GM18517 (cell line): ENCODE results near the gene CALM1.
"Not testable (repeated sequence)": the region's sequence is repeated elsewhere in the genome, so short reads cannot be mapped to it uniquely, and the experiment has no call there.

Experiments used
- ATAC-seq: cut with Tn5 transposase; IDR thresholded peaks from one replicate; pipeline ENCODE4 v1.9.1; 2021; ENCODE audit warnings: mild to moderate bottlenecking, moderate library complexity; ENCODE audit not compliant: unreplicated experiment

Gene CALM1

DNA sequence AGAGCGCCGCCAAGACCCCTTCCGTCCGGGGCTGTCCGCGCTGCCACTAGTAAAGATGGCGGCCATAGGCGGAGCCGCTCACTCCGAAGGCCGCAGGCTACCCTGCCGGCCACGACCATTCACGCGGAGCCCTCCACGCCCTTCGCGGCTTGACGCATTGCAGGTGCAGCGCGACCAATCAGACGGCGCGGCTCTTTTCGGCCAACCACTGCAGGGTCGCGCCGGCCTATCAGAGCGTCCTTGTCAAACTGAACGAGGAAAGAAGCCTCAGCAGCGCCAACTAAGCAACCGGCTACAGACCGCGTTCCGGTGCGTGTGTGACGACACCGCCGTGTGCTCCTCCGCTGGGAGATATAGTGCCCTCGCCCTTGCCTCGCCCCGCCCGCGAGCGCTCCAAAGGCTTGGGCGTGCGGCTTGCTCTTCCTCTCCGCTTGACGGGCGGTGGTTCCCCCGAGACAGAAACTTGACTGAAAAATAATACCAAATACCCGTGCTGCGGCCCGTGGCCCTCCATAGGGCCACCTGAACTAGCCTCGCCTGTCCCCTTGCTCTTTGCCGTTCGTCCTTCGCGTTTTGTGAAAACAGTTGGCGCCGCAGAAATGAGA, 13.6 kb upstream of the CALM1 start:
- peak; percentile 92 for ATAC-seq

DNA sequence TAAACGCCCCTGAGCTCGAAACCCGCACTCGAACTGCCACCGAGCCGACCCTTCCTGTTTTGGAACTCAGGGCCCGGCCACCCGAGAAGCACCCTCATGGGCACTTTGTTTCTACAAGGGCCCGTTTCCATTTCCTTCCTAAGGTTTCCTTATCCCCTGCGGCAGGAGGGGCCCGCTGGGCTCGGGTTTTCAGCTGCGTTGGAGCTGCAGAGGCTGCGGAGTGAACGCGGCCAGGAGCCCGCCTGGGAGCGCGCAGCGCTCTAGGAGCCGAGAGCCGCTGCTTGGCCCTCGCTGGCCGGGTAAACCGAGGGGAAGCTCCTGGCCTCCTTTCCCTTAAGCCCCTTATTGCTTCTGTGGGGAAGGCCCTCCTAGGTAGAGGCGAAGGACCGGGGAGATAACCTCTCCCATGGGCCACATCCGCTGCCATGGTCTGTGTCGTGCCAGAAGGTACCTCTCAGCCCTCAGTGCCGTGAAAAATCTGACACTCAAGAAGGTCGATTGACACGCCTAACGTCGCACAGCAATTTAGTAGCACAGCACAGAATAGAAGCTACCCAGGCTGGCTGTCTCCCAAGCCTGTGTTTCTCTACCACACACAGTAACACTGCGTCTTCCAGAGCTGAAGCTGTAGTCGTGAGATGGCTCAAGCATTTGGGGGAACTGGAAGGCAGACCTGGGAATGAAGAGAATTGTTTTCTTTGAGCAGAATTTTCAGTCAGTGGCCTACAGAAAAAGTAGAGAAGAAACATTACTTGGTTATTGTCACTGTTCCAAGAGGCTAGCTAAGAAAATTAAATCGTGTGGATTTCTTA, 12.9 kb upstream of the CALM1 start:
- peak; percentile 5 for ATAC-seq

DNA sequence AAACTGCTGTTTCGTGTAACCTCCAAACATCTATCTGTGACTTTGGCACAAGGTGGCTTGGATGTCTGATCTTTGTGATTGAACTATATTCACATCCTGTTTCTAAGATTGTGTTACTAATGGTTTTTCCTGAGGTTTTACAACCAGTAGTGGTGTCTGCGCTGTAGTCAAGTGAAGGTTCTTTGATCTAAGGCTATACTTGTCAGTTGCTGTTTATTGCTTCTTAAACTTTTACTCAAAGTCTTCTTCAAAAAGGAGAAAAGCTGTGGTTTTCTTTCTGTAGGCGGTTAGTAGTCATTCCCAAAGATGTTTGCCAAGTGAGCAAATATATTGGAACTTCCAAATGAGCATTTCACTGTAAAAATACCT, 12.3 kb upstream of the CALM1 start:
- ATAC-seq, result no peak

DNA sequence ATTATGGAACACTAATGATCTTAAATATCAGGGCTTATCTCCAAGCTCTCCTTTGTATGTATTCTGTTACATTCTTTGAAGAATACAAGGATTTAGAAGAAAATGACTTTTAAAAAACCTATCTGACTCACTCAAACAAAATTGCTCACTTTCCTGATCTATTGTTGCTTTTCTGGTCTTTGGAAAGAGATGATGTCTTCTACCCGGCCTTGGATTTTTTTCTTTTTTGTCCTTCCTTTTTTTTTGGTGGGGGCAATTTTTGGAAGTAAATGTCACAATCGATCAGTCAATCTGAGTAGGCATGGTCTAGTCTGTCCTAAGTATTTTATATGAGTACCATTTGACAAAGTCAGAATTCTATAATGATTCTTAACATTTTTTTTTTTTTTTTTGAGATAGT, 10.5 kb upstream of the CALM1 start:
- ATAC-seq, result no peak

DNA sequence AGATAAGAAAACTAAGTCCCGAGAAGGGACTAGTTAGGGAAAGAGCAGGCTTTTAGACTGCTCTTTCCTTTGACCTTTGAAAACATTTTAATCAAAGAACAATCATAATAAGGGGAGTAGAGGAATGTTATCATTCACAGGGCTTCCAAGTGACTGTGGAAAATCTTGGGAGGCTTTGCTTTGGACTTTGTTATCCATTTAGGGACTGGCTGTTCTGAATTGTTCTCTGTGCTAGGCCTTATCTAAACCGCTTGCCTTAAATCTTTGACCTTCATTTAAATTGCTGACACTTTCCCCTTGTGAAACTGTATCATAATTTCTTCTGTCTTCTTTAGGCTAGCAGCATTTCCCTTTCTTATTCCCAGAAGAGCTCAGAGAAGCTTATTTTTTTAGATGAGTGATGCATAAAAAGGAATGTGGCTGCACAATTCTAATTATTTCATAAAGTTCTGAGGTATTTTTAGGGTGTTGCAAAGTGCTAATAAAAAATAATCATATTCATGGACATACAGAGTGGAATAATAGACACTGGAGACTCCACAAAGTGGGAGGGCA, 9.5 kb upstream of the CALM1 start:
- ATAC-seq, result no peak

DNA sequence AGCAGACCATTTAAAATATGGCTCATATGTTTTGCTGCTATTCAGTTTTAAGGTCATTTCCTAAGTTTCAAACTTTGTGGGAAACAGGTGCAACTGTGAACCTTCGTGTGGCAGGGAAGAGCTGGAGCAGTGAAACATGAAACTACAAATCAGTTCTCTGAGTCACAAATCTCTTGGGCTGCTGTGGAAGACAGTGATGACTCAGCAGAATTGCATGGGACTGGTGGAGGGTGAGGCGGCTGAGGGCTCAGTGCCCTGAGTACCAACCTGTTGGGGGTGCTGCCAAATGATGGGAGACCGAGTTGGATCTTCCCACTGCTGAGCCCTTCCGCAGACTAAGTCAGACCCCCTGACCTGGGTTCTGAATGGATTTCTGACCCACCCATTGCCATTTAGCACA, 8.4 kb upstream of the CALM1 start:
- no peak for ATAC-seq

DNA sequence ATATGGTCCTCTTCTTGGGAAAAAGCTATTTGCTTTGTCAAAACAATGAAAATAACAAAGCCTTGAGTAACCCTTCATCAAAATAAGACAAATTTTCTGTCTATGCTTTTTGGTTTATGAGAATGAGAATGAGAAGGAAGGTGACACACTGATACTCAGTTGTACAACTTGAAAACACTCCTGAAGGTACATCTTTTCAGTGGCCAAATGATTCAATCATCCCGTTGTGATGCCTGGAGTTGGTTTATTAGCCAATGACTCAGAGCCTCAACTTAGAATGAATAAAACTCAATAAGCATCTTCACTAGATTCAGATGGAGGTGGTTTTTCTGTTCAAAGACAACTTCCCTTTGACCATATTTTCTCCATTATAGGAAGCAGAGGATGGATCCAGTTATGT, 7.8 kb upstream of the CALM1 start:
- no peak for ATAC-seq

DNA sequence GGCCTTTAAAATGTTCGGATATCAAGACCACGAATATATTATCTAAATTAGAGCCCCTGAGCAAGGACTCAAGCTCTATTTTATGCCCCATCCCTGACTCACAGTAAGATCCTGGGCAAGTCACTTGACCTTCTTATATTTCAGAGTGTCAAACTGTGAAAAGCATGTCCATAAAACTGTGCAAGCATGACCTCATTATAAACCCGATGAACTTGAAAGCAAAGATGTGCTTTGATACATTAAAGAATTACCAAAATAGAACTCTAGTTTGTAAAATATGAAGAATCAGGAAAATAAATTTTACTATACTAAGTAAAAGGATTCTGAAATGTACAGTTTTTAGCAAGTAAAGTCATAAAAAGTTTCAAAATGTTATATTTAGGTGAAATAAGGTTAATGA, 2.9 kb upstream of the CALM1 start:
- no peak for ATAC-seq

DNA sequence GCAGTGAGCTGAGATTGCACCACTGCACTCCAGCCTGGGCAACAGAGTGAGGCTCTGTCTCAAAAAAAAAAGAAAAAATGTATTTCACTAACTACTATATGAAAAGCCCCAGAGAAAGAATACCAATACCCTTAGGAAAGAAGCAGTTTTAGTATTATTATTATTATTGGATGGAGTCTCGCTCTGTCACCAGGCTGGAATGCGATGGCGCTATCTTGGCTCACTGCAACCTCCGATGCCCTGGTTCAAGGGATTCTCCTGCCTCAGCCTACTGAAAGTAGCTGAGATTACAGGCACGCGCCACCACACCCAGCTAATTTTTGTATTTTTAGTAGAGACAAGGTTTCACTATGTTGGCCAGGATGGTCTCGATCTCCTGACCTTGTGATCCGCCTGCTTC, 2.0 kb upstream of the CALM1 start:
- ATAC-seq, result not testable (repeated sequence)

DNA sequence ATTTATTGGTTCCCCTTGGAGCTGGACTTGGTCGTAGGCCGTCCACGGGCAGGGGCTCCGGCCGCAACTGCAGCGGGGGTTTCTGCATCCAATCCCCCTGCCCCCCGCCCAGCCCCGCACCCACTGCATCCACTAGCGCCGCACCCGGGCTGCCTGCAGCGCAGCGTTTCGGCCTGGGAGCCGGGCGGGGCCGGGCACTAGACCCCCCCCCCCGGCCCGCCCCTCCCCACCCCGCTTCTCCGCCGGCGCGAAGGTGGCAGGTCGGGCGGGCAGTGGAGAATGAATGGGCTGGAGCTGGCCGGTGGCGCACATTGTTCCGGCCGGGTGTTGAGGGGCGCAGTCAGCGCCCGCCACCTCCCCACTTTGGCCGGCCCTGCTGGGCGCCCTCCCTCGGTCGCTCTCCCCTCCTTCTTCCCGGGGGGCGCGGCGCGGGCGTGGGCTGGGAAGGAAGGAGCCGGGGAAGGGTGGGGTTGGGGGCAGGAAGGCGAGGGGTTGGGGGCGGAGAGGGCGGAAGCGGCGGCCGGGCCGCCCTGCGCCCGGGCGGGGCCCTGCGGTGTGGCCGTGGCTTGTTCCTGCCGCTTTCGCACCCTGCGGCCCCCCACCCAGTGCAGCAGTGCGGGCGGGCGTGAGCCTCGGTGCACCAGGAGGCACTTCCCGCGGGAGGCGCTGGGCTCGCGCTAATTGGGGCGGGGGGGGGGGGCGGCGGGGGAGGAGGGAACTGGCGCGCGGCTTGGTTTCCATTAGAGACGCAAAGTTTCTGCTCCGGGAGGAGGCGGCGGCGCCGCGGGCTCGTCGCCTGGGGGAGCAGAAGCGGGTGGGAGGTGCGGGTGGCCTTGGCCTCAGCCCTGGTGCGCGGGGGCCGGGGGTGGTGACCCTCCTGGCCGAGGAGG, 841 bp downstream of the CALM1 start:
- ATAC-seq, result peak; percentile 3

DNA sequence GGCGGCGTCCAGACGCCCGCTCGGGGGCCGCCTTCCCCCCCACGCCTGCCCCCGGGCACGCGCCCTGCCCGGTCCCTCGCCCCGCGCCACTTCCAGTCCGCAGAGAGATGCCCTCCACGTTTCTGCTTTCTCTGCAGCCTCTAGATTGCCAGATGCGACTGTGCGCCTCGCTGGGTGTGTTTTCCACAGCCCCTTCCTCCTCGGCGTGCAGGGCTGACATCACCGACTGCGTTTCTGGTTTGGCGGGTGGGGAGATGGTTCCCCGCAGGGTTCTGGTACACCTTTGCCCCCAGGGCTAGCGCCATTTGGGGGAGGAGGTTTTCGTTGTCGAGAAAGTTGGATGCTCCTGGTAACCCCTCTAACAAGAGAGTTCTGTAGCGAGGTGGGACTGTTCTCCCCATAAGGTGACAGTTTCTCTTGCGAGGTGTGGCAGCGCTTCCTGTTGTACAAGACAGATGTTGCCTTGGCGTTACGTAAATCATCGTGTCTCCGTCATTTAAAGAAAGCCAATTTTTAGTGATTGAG, 1.5 kb downstream of the CALM1 start:
- no peak for ATAC-seq

DNA sequence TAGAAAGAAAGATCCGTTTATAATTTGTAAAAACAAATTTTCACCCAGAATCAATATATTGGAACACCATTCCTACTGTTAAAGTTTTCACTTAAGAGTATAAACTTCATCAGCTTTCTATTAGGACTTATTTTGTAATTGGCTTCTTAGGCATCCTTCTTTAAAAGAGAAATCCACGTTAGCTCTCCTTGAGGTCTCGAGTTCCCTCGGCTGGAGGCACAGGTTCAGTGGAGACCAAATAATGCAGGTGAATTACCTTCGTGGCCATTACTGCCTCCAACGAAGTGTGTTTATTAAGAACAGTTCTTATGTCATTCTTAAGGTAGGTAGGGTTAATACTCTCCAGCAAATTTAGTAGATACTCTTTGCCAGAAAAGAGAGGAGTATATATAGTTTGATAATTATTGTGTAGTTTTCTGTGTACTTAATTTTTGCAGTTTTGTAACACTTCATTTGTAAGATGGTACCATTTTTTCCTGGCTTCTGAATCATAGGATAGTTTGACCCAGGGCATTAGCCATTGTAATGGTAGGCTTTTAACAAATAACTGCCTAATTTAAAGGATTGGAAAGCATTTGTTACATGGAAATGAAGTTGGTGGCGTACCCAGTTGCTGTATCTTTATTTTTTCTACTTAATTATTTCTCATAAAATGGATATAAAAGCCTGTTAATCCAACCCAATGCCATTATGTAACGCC, 2.2 kb downstream of the CALM1 start:
- ATAC-seq, result no peak

DNA sequence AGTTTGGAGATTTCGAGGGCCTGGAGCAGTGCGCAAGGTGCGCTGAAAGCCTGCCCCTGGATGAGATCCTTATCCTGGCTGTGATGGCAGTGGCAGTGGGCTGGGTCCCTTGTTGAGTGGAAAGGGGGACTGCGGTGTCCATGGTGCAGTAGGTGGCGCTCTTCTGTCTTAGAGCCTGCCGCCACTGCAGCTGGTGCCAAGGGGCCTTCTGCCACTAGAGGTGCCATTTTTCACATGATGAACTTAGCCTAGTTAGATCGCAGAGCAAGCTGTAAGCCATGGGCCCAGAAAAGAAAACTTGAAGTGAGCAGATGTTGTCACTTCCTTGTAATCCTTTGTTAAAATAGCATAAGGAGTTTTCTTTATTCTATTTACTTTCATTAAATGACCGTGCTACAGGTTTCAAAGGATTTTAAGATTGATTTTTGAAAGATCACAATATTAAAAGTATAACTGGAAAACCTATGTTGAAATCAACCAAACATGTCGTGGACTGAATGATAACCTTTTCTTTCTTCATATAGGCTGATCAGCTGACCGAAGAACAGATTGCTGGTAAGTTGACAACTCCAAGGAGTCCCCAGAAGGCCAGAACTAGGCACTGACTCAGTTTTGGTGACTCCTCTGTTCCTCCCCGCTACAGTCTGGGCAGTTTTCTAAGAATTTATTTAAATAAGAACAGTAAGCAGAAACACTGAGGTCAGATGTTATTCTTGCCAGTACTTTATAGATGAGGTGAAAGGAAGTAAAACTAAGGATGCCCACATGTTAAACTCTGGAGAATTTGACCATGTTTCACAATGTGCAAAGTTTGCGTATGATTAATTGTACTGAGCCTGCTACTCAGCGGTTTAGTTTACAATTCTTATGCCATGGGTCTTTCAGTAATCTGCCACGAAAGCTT, 3.0 kb downstream of the CALM1 start:
- ATAC-seq, result peak; percentile 57

DNA sequence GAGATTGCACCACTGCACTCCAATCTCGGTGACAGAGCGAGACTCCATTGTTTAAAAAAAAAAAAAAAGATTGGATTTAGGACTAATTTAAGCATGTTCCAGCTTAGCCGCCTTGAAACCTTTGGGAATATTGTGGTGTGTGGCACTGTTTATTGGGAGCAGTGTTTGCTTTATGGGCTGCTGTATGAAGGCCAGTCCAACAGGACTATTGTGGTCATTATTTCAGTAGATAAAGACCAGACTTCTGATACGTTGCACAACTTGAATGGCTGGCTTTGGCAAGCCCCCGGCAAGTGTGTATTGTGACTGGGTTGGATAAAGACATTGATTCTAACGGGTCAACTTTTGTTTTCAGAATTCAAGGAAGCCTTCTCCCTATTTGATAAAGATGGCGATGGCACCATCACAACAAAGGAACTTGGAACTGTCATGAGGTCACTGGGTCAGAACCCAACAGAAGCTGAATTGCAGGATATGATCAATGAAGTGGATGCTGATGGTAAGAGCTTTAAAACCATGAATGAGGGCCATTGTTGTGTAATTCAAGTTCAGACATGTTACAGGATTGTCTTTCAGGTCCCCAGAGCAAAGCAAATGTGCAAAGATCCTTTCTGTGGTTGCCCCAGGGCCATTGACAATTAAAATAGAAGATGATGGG, 4.2 kb downstream of the CALM1 start:
- ATAC-seq, result no peak

DNA sequence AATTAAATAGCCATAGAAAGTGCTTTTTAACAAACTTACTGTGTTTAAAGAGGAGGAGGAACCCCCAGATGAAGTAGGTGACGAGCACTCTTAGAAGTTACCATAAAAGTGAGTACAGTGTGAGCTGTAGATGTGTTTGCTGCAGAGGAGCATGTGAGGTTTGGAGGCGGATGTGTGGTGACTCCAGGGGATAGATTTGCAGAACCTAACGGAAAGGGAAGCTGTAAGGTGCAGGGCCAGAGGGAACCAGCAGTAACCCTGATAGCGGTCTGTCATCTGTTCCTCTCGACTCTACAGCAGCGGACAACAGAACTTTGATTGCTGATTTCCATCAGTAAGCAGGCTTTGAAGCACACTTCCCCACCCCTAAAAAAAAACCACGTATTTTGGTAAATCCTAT, 5.2 kb downstream of the CALM1 start:
- ATAC-seq, result no peak

DNA sequence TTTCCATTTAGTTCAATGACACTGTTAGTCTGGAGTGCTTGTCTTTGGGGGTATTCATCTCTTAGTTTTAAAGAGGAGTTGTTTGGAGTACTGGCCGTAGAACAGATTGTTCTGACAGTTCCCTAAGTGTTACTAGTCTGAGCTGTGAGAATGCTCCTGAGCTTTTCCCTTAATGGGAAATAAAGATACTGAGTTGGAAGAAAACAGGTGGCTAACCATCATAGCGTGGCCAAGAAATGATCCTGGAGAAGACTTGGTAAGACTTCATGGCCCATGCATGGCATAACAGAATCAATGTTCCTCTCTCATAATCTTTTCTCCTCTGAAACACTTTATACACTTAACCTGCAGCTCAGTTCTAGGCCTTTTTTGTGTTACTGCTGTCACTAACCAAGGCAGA, 6.2 kb downstream of the CALM1 start:
- no peak for ATAC-seq

DNA sequence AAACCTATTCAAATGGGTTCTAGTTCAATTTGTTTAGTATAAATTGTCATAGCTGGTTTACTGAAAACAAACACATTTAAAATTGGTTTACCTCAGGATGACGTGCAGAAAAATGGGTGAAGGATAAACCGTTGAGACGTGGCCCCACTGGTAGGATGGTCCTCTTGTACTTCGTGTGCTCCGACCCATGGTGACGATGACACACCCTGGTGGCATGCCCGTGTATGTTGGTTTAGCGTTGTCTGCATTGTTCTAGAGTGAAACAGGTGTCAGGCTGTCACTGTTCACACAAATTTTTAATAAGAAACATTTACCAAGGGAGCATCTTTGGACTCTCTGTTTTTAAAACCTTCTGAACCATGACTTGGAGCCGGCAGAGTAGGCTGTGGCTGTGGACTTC, 8.3 kb downstream of the CALM1 start:
- no peak for ATAC-seq

DNA sequence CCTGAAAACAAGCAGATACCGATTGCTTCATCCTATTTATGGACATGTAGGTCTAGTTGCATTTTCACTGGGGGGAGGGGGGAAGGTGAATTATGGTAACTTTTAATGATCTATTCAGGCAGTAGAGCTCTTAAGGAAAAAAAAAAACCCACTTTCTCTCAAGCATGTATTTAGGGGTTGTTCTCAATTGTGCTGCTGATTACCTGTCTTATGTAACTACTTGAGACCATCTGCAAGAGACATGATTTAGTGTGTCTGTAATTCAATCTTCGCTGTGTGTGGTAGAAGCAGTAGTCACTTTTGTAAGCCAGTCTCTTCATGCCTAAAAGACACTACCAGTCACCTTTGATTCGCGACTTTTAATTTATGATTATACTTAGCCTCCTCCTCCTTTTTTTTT, 8.9 kb downstream of the CALM1 start:
- ATAC-seq, result no peak

DNA sequence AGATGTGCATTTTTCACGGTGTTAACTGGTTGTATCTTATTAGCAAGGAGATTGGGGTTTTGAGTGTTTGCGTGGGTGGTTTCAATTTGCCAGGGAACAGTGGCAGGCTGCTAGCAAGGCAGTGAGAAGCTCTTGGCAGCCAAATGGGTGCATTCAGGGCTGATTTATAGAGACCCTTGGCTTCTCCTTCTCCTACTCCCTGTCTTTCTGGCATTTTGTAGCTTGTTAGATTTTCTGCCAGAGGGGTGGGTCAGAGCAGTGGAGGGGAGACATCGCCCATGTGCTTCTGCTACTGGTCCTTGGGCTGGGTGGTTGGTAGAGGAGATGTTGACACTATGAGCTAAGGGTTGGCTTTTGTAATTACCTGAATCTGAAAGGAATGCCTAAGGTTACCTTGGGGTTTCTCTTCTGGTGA, 9.6 kb downstream of the CALM1 start:
- no peak for ATAC-seq
